Measurements from ENCODE around the gene ANGPTL1.

Gene ANGPTL1, protein sequence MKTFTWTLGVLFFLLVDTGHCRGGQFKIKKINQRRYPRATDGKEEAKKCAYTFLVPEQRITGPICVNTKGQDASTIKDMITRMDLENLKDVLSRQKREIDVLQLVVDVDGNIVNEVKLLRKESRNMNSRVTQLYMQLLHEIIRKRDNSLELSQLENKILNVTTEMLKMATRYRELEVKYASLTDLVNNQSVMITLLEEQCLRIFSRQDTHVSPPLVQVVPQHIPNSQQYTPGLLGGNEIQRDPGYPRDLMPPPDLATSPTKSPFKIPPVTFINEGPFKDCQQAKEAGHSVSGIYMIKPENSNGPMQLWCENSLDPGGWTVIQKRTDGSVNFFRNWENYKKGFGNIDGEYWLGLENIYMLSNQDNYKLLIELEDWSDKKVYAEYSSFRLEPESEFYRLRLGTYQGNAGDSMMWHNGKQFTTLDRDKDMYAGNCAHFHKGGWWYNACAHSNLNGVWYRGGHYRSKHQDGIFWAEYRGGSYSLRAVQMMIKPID

DNA sequence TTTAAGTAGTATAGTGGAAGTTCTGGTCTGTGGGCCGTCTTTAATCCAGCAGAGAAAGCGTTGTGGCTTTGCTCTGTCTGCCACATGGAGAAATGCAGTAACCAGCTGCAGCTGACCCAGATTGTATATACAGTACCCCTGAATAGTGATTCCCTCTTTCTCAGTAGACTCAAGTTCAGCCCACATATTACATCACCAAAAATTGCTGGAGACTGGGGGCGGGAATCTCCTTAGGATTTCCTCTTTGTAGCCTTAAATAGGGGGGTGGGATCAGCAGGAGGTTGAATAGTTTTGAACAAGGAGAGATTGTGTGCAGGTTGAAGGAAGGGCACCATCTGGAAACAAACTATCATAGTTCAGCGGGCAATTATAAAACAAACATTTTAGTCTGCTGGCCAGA is at the start of gene ANGPTL1:
Gene ANGPTL1, minus strand, starts transcription at position 134 of the 400 bp plus-strand sequence. CDS start 5,301 bp downstream, outside the sequence.
- DNase-seq (ENCODE audit: low read depth in 2 of 2): no peak

DNA sequence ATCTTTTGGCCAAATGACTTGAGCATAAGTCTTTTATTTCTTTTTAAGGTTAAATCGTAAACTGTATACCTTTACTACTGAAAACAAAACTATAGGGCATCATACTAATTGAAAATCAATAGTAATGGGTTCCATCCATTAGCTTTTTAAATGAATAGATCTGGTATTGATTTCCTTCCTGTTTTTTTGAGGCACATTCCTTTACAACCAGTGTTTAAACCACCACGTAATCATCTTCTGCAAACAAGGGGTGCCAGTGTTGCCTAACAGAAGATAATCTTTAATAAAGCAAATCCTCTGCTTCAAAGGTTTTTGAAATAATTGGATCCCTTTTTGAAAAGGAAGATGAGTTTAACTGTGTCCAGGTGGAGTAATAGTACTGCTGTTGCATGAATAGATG is 48.7 kb upstream of the ANGPTL1 start:
- no peak for DNase-seq (ENCODE audit: low read depth in 2 of 2)

DNA sequence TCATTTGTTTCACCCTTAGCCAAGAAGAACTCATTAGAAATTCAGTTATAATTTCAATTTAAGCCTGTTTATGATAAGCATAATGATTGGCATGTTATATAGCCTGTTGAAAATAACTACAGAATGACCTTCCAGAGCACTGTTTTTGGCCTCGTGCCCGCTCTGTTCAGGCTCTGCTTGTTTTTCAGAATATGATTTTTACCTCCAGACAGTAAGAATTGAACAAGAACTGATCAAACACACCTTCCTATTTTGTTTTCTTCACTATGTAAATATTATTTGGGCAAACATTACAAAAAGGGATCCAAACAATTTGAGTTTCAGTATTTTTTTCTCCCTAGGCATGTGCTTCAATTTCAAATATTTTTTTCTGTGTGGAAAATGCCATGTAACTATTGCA is 48.1 kb upstream of the ANGPTL1 start:
- no peak for DNase-seq (ENCODE audit: low read depth in 2 of 2)

DNA sequence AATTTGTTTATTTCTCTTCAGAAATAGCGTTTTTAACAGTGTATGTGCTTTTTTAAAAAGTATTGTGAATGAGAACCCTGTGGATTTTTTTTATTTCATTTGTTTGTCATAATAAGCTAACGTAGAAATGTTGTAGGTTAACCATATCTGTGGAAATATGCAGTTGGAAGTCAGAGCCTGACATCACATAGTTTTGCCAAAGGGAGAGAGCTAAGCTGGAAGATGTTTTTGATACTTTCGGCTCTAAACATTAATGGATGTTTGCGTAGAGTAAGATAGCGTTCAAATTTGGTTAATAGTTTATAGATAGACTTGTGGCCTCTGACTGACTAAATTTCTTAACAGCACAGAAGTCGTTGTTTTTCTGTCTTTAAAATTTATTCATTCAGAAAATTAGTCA is 47.4 kb upstream of the ANGPTL1 start:
- DNase-seq (ENCODE audit: low read depth in 2 of 2): no peak

DNA sequence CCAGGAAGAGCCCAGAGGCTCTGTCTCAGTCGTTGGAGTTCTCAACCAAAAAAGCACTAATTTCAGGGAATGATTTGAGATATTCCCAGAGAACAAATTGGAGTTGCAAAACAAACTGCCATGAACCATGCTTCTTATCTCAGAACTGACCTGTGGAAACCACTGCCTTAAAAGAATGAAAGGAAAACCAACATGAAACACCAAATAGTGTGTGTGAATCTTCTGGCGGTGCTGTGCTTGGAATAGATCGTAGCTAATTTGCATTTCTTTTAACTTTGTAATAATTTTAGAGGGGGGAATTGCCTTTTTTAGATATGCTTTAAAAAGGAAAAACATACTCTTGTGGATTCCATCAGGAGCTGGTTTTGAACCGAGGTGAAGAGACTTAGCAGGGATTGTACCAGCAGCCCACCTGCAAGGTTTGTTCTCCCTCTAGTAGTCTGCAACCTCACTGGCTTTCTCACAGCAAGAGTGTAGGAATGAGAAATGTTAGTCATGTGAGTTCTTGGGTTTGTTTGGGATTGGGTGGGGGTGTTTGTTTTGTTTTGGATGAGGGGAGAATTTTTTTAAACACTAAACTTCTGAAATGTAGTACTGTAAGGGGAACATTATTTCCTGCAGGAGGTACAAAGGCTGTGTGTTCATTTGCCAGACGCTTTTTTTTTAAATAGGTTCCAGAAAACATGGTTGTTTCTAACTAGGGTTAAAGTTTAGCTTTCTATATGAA is 45.7 kb upstream of the ANGPTL1 start:
- DNase-seq (ENCODE audit: low read depth in 2 of 2): no peak

DNA sequence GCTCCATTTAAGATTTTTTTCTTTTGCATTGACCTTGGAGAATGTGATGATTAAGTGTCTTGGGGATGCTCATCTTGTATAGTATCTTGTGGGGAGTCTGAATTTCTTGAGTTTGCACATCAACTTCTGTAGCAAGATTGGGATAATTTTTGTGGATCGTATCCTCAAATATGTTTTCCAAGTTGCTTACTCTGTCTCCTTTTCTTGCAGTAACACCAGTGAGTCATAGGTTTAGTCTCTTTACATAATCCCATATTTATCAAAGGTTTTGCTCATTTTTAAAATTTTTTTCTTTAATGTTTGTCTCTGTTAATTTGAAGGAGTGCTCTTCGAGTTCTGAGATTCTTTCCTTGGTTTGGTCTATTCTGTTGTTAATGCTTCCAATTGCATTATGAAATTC is 41.7 kb upstream of the ANGPTL1 start:
- no peak for DNase-seq (ENCODE audit: low read depth in 2 of 2)

DNA sequence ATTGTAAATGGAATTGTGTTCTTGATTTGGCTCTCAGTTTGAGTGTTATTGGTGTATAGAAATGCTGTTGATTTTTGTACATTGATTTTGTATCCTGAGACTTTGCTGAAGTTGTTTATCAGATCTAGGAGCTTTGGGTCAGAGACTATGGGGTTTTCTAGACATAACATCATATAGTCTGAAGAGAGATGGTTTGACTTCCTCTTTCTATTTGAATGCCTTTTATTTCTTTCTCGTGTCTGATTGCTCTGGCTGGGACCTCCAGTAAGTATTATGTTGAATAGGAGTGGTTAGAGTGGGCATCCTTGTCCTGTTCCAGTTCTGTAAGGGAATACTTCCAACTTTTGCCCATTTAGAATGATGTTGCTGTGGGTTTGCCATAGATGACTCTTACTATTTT is 39.1 kb upstream of the ANGPTL1 start:
- no peak for DNase-seq (ENCODE audit: low read depth in 2 of 2)

DNA sequence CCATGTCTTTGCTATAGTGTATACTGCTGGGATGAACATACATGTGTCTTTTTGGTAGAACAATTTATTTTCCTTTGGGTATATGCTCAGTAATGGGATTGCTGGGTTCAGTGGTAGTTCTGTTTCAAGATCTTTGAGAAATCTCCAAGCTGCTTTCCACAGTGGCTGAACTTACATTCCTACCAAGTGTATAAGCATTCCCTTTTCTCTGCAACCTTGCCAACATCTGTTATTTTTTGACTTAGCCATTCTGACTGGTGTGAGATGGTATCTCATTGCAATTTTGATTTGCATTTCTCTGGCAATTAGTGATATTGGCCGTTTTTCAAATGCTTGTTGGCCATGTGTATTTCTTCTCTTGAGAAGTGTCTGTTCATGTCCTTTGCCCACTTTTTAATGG is 37.5 kb upstream of the ANGPTL1 start:
- DNase-seq (ENCODE audit: low read depth in 2 of 2): no peak

DNA sequence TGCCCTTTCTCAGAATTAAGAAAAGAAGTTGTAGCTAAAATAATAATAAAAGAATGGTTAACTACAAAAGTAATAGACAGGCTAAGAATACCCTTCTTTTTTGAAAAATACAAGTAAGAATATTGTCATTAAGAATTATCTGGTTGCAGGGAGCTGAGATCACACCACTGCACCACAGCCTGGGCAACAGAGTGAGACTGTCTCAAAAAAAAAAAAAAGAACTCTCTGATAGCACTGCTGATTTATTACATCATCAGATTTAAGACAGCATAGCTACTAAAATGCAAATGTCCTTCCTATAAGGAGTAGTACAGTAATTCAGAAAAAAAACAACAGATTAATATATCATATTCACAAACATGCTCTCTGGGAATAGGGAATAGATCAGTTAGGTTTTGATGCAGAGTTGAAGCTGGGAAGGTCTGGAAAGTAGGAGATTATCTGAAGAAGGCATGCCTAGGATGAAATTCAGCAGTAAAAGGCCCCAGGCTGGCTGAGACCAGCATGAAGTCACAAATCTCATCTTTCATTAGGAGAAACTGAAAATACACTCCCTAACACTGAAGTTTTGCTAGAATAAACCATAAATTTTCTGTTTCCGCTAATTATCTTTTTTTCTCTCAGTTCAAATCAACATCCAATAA is 30.7 kb upstream of the ANGPTL1 start:
- DNase-seq (ENCODE audit: low read depth in 2 of 2): no peak

DNA sequence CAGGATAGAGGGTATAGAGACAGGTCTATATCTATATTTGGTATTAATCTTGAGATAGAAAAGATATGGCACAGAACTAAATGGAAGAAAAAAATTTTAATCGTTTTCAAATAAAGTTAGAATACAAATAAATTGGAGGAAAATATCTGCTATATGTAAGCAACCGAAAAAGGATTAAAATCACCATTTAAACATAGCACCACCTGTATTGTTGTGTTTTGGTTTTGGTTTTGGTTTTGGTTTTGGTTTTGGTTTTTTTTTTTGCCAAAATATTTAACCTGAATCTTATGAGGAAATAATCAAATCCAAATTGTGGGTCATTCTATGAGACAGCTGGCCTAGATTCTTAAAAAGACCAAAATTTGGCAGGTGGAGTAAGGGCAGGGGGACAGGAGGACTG is 28.5 kb upstream of the ANGPTL1 start:
- DNase-seq (ENCODE audit: low read depth in 2 of 2): no peak

DNA sequence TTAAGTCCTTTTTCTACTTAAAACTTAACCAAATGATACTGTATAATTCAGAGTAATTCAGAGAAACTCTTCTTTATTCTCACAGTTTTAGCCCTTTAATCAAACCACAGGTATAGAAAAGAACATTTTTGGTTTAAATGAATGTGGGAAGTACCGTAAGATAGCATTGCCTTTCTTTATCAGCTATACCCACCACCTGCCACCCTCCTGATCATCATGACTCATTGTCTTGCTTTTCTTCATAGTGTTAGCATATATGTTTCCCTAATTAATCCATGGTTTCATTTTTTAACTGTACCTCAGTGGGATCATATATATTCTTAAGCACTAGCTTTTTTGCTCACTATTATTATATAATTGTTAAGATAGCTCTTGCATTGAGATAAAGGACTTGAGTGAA is 27.5 kb upstream of the ANGPTL1 start:
- no peak for DNase-seq (ENCODE audit: low read depth in 2 of 2)

DNA sequence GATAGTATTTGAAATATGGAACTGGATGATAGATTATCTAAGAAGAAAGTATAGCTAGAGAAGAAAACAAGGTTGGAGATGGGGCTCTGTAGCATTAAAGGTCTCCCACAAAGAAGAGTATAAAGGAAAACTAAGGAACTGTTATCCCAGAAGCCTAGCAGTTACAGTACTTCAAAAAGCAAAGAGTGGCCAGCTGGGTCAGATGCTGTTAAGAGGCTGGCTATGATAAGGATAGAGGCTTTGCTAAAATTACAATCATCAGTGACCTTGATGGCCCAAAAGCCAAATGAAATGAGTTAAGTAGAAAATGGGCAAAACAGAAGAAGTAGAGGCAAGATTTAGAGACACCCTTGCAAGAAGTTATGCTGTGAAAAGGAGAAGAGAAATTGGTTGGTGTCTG is 25.1 kb upstream of the ANGPTL1 start:
- no peak for DNase-seq (ENCODE audit: low read depth in 2 of 2)

DNA sequence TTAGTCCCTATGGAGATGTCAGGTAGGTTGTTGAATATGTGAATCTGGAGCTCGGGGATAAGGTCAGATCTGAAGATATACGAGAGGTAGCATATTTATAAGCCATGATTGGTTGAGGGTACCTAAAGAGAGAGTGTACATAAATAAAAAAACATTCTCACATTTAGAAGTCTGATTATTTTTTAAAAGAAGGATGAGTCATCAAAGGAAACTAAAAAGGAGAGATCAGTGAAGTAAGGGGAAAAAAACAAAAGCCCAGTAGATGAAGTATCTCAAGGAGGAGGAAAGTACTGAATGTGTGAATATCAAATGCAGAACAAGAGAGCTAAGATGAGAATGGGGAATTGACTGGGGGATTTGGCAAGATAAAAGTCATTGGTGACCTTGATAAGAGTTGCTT is 15.7 kb upstream of the ANGPTL1 start:
- no peak for DNase-seq (ENCODE audit: low read depth in 2 of 2)

DNA sequence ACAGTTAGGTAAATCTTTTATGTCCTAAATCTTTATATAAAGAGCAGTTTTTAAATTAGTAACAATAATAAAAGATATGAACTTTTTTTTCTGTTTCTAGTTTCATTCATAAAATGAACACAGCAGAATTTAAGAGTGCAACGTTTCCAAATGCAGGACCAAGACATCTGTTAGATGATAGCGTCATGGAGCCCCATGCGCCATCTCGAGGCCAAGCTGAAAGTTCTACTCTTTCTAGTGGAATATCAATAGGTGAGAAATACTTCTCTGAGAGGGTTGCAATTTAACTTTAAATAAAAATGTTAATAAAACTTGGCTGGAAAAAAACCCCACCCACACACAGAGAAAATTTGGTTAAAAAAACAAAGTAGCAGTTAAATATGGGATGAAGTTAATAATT is 15.0 kb upstream of the ANGPTL1 start:
- no peak for DNase-seq (ENCODE audit: low read depth in 2 of 2)

DNA sequence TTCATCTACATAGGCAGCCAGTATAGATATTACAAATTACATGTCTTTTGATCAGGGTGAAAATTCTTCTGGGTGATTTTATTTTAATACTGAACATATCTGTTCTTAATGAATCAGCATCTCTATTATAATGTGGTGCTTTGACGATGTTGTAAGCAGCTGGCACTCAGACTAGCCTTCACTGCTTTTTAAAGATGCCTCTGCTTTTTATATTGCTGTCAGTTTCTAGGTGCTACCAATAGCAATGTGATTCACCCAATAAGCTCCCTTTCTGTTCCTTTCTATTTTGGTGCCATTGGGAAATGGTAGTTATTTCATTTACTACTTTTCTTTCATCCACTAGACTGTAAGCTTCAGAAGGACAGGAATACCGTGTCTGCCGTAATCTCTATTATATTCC is 11.1 kb upstream of the ANGPTL1 start:
- DNase-seq (ENCODE audit: low read depth in 2 of 2): no peak

DNA sequence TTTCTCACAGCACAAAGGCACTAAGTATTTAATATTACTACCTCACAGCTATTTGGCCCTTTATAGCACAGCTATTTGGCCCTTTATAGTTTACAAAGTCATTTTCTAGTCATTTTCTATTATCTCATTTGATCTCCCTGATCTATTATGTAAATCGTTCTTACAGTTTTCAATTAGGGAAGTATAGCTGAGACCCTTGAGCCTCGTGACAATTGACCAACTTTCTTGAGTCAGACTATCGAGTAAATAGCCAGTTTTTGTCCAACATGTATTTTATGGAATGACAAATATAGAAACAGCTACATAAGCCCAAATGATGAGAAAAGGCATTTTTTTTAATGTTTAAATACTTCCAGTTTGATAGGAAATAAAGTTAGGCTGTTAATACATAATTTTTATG is 7.0 kb upstream of the ANGPTL1 start:
- DNase-seq (ENCODE audit: low read depth in 2 of 2): no peak

DNA sequence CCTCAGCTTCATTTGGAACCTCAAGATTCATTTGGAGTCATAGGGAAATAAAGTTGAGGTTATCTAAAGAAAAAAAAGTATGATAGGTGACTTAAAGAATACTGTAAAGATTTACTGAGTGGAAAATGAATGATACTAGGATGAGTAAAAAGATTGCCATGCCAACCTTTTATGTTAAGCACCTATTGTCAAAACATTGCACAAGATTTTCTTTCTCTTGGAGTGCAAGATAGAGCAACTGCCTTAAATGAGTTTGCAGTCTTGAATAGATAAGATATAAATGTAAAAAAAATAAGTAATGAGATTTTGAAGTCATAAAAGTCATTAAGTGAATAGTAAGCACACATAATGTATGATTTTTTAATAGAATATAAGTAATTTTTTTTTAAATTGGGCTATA is 5.1 kb upstream of the ANGPTL1 start:
- DNase-seq (ENCODE audit: low read depth in 2 of 2): no peak

DNA sequence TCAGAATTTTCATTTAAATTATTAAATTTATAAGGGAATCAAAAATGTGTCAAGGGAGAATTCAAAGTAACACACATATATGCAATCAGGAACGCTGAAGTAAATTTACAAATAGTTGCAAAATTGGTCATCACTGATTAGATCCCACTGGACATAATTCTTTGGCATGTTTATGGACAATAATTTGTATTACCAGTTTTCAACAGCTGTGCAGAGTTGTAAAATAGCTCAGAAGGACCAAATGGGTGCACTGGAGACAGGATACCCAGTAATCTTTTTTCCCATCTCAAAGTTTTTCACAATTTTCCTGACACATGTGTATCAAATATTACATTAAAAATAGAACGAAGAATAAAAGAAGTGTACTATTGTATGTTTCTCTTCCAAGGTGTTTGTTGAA is 4.1 kb upstream of the ANGPTL1 start:
- no peak for DNase-seq (ENCODE audit: low read depth in 2 of 2)

DNA sequence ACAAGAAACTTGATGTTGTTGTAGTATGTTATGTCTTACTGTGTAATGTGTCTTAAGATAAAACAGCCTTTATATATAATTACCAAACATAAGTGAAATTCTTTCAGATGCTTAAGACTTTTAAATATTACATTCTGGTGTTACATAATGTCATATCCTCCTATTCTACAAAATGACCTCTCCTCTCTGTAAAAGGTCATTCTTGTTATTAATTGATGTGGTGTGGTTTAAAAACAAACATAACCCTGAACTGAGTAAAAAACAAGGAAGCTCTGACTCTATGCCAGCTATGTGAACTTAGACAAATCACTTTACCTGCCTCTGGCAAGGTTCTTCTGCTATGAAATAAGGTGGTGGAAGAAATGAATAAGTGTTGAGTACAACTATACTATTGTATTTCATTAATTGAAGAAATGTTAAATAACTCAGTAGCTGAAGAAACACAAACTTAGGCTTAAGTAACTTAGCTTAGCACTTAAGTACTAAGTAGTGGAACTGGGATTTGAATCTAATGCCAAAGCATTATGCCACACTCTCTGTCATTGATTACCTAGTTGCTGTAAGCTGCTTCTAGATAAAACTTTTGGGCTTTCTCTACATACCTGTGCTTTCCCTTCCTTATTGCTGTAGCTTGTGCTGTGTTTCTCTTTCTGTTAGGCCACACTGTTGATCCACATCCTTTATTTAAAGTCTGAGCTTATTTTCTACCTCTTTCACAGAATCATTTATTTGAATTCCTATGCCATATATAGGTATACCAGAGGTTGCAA is 859 bp upstream of the ANGPTL1 start:
- DNase-seq (ENCODE audit: low read depth in 2 of 2): no peak

DNA sequence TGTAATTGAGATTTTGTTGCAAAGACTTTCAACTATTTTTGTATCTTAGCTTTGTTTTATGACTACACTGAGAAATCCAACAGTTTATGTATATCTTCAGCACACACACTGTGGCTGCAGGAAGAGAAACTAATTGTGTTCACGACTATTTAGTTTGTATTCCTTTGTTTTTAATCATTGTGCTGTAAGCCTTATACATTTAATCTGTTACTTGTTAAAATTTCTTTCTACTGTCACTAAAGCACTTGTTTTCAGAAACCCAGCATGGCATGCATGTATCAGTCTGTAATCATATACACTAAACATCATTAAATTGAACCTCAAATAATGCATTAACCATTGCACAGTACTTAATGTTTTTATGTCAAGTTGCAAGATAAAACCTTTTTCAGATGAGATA is 656 bp downstream of the ANGPTL1 start:
- DNase-seq (ENCODE audit: low read depth in 2 of 2): no peak

DNA sequence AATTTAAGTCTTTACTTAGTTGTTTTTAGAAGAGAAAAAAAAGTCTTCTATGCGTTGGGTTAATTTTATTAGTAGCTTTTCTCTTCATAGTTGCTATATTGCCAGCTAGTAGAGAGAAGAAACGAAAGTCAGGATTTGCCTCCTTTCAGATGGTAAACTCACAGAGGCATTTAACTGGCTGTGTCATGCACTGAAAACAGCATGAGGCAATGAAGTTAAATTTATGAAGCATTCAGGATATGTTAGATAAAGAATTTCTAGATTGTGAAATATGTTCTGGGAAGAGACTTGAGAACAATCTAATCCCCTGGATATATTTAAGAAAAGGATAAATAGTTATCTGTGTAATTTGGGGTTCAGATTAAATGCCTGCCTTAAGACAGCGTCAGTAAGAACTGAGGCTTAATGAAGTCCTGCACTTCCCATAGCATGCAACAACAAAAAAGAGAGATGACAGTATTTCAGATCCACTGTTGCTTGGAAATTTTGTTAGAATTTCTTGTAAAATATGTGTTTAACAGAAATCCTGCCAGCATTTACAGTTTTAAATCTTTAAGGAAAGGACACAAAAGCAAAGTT is 1.7 kb downstream of the ANGPTL1 start:
- DNase-seq (ENCODE audit: low read depth in 2 of 2): no peak

DNA sequence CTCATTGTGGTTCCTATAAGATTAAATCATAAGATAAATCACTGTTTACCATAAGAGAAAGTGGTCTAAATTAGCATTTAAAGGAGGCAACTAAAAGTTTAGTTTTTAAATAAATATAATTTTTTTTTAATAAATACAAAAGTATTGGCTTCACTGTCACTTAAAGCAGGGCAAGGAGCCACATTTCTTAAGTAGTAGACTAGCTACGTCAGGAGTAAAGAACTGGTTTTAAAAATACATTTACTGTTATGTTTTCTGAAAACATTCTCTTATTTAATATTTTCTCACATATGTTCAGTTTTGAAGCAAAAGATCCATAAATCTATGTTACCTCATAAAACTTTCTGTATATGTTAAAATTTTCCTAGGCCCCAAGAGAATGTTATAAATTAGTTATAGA is 2.2 kb downstream of the ANGPTL1 start:
- no peak for DNase-seq (ENCODE audit: low read depth in 2 of 2)

Measured in stimulated activated CD8-positive, alpha-beta memory T cell treated with anti-CD3 and anti-CD28 coated beads, Interleukin-7, amount 100 ng/mL, for 4 hours (primary cell).